Sigmoid colon (tissue), 4 donors: ENCODE measurements around the gene UNC79.

Experiments
- CTCF ChIP-seq, 4 experiments: fragments of 450-650 bp in 3 of 4; fragments of 200-600 bp in 1 of 4; IDR thresholded peaks; one replicate each; pipeline ENCODE4 v1.5.1; 2016 to 2019; ENCODE audit warnings: antibody characterized with exemption in 4 of 4, mild to moderate bottlenecking in 3 of 4, moderate library complexity in 2 of 4
- EP300 ChIP-seq, 4 donors: sonication (generic); formaldehyde crosslinking; IDR thresholded peaks; one replicate each; pipeline ENCODE4 v1.6.1; 2017; ENCODE audit warnings: antibody characterized with exemption in 4 of 4
- POLR2A ChIP-seq, 2 donors: fragments of 450-650 bp; IDR thresholded peaks; one replicate each; pipeline ENCODE4 v1.6.1; 2016; ENCODE audit warnings: antibody characterized with exemption in 2 of 2, mild to moderate bottlenecking in 2 of 2, moderate library complexity in 2 of 2

DNA sequence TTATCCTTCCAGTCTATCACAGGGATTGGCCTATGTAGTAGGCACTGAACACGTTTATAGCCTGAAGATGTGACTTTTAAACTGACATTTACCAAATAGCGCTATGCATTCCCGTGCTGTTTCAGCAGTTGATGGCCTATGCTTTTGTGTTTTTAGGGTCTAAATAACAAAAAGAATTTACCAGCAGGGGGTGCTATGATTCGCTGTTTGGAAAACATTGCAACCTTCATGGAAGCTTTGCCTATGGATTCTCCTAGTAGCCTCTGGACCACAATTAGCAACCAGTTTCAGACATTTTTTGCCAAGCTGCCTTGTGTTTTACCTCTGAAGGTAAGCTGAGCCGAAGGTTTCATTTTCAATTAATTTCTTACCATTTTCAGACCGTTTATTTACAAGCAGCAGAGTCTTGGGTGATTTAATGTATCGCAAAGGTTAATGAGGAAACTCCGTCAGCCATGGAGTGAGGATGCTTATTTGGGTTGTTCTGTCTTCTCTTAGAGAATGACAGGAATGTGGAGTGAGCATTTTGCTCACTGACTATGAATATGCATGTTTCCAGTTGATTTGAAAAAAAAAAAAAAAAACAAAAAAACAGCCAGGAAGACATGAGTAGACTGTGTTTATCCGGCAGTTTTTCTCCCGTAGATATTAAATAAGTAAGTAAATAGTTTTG, 224.5 kb downstream of the UNC79 start:
- TF ChIP-seq POLR2A (IDR thresholded peaks at IDR 0.05) (no peak), CTCF (IDR thresholded peaks at IDR 0.05) (peak; percentile 37 to 68 (median 48)), EP300 (IDR thresholded peaks at IDR 0.05) (no peak)
